Measurements from ENCODE around the gene STX8. TPM values are rescaled to one million over a fixed set of nuclear protein-coding genes. Genes with fewer than 3 reads are reported as not detected.
"Not testable (repeated sequence)": the region's sequence is repeated elsewhere in the genome, so short reads cannot be mapped to it uniquely, and the experiment has no call there.

Gene STX8
- polyA plus RNA-seq, 4 donors, result 60.9 to 75.6 (median 68.2) TPM

DNA sequence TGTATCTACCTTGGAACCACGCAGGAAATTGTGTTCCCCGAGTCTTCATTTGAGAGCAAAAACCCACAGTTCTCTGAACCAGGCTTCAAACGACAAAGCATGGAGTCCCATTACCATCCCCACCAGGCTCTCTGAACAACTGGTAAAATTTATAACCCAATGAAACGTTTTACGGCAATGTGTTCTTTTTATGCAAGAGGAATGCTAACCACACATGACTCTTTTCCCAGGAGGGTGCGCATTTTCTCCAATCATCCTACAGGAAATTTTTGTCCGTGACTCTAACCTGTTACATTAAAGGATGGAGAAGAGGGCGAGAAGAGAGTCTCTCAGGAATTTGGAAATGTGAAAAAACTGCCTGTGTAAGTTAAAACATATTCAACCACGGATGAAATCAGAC lies 17.8 kb downstream of the STX8 start:
- DNase-seq (ENCODE audit: low read depth in 4 of 4, low spot score in 3 of 4), result no peak

- no peak for DNase-seq (ENCODE audit: low read depth in 4 of 4, low spot score in 3 of 4)
Observed at GRCh38 chr17:9557161-9557755, 18.4 kb downstream of the STX8 start.

- not testable (repeated sequence) for DNase-seq (ENCODE audit: low read depth in 4 of 4, low spot score in 3 of 4)
Observed at GRCh38 chr17:9554715-9555114, 20.9 kb downstream of the STX8 start.

- no peak for DNase-seq (ENCODE audit: low read depth in 4 of 4, low spot score in 3 of 4)
Observed at GRCh38 chr17:9553596-9553995, 22.0 kb downstream of the STX8 start.

DNA sequence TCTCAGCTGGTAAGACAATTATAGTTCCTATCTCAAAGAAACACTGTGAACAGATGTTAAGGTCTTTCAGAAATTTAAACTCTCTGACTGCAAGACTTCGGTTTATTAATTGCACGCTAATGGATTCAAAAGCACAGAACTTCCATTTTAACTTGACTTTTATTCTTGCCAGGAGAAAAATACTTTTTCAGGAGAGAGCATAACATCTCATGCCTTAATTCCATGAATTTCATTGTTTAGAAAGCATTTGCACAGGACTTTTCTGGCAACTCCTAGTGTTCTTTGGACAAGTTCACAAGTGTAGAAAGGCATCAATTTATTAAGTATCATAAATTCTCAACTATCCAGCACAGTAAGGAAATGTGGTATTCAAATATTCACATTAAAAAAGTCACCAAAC lies 22.4 kb downstream of the STX8 start:
- DNase-seq (ENCODE audit: low read depth in 4 of 4, low spot score in 3 of 4), result no peak

GRCh38 chr17:9549215-9549614 lies 26.4 kb downstream of the STX8 start:
- no peak for DNase-seq (ENCODE audit: low read depth in 4 of 4, low spot score in 3 of 4)

- DNase-seq (ENCODE audit: low read depth in 4 of 4, low spot score in 3 of 4), result no peak
Observed at GRCh38 chr17:9544221-9544620, 31.4 kb downstream of the STX8 start.

DNA sequence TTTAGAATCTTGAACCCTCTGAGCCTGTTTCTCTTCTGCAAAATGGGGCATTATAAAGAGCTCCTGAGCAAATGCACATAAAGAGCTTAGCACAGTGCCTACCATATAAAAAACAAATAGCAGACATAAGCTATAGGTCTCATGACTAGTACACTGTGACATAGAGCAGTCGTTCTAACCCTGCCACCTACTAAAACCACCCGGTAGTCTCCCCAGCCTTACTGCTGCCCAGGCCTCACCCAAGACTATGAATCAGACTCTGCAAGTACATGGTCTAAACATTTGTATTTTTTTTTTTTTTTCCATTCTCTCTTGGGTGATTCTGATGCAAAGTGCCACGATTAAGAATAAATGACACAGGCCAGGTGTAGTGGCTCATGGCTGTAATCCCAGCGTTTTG lies 33.9 kb downstream of the STX8 start:
- DNase-seq (ENCODE audit: low read depth in 4 of 4, low spot score in 3 of 4), result no peak

DNA sequence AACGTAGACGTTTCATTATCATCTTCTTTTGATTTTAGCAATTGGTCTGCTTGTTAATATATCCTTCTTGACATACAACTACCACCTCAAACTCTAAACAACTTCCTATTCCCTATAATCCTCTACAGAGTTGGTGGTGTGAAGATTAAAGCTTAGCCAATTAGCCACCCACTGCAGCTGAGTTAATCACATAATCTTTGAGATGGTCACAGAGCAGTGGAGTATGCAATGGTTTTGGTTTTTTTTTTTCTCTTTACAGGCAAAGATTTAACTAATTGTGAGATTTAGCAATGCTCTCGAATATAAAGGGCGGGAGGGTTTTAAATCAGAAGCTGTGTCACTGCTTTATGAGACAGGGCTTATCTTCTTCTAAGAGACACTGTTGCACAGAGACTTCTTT lies 37.0 kb downstream of the STX8 start:
- DNase-seq (ENCODE audit: low read depth in 4 of 4, low spot score in 3 of 4), result no peak

- no peak for DNase-seq (ENCODE audit: low read depth in 4 of 4, low spot score in 3 of 4)
Observed at GRCh38 chr17:9537177-9537776, 38.3 kb downstream of the STX8 start.

GRCh38 chr17:9536061-9536460 lies 39.6 kb downstream of the STX8 start:
- no peak for DNase-seq (ENCODE audit: low read depth in 4 of 4, low spot score in 3 of 4)

- DNase-seq (ENCODE audit: low read depth in 4 of 4, low spot score in 3 of 4), result no peak
Observed at GRCh38 chr17:9533441-9533840, 42.2 kb downstream of the STX8 start.

DNA sequence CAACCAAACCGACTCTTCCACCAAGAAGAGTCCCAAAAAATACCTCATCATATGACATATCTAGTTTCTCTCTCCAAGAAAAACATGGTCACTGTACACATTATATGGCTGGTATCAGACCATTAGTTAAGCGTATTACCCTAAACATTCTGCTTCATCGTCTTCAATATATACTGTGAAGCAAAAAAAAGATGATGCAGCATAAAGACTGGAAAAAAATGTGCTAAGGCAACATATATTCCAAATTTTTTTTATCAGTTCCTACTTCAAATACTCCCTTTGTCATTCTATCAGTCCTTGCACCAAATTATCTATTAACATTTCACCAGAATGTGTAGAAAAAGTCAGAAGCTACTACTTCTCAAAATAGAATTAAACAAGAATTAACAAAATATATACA lies 42.9 kb downstream of the STX8 start:
- DNase-seq (ENCODE audit: low read depth in 4 of 4, low spot score in 3 of 4), result no peak

GRCh38 chr17:9531034-9531433 lies 44.6 kb downstream of the STX8 start:
- no peak for DNase-seq (ENCODE audit: low read depth in 4 of 4, low spot score in 3 of 4)

- DNase-seq (ENCODE audit: low read depth in 4 of 4, low spot score in 3 of 4), result no peak
Observed at GRCh38 chr17:9529033-9529700, 46.5 kb downstream of the STX8 start.

DNA sequence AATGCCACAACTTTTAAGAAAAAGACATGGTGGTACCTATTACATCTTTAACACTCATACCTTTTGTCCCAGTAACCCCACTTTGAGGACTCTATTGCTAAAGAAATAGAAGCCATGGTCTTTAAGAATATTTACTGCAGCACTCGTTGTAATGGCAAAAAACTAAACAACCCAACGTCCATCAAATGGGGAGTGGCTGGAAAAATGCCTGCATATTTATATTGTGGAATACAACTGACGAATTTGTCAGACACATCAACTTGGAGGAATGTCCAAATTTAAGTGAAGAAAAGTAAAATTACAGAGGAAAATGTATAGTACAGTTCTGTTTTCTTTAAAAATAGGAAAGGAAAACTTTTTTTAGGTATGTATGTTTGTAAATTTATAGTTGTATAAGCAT lies 47.8 kb downstream of the STX8 start:
- no peak for DNase-seq (ENCODE audit: low read depth in 4 of 4, low spot score in 3 of 4)

DNA sequence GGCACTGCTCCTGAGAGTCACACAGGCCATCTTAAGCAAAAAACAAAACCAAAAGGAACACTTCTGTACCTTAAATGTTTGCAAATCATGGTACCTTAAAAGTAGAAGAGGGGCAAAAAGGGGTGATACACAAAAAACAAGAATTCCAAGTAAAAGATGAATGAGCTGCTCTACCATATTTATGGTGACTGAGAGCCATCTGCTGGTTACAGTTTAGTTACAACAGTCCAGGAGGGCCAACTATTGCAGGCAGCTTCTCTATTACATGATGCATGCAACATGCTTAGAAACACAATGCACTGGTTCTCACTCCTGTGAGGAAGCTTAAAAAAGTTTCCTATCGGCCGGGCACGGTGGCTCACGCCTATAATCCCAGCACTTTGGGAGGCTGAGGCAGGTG lies 53.5 kb downstream of the STX8 start:
- peak in 1 of 4 donors; percentile 28 for DNase-seq (ENCODE audit: low read depth in 4 of 4, low spot score in 3 of 4)

DNA sequence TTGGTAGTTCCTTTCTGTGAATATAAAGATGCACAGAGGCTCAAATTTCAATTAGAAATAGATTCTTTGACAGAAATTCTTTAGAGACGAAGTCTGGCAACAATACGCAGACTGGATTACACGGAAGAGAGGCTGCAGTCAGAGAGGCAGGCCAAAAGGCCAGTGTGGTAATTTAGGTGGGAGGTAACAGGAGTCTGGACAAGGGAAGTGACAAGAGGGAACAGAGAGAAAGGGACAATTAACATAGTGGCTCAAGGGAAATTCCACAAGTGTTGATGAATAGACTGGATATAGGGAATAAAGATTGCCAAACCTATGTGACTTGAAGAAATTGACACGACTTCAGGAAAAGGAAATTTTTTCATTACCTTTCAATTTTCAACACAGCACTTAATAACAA lies 54.6 kb downstream of the STX8 start:
- DNase-seq (ENCODE audit: low read depth in 4 of 4, low spot score in 3 of 4), result no peak

DNA sequence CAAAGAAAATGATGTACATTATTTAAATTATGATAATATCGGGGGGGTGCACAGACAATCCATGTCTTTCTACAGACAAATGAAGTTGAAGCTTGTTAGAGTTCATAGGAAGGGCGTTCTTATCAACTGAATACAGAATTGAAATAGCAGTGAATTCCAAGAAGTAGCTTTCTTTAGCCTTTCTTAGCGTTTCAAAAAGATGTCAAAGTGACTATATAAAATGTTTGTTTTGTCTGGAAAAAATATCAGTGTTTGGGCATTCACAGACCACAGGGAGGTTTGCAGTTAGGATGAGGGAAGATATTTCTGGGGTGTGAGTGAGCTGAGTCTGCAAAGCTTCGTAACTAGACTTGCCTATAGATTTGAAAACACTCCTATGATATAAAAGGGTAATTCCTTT lies 55.0 kb downstream of the STX8 start:
- DNase-seq (ENCODE audit: low read depth in 4 of 4, low spot score in 3 of 4), result no peak

- DNase-seq (ENCODE audit: low read depth in 4 of 4, low spot score in 3 of 4), result no peak
Observed at GRCh38 chr17:9519583-9520272, 55.9 kb downstream of the STX8 start.

- no peak for DNase-seq (ENCODE audit: low read depth in 4 of 4, low spot score in 3 of 4)
Observed at GRCh38 chr17:9517396-9517795, 58.2 kb downstream of the STX8 start.

GRCh38 chr17:9513266-9513665 lies 62.4 kb downstream of the STX8 start:
- DNase-seq (ENCODE audit: low read depth in 4 of 4, low spot score in 3 of 4), result no peak
